ENCODE results near the gene KRT9.

DNA sequence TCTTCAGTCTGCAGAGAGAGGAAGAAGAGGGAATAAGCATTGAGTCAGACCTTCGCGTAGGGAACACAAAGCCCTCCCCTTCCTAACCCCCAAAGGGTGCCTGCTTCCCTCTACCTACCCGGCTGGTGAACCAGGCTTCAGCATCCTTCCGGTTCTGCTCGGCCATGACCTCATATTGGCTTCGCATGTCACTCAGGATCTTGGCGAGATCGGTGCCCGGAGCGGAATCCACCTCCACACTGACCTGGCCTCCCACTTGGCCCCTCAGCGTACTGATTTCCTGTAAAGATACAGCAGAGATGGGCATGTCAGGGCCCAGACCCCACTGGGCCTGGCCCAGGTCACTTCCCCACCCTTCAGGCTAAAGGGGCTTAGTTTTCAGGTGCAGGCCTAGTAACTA is 47.6 kb downstream of the KRT9 start:
- TF ChIP-seq POLR2A (conservative IDR thresholded peaks at IDR 0.05) (no peak), GABPA (tag; conservative IDR thresholded peaks at IDR 0.05; ENCODE audit: low read depth) (no peak), HIVEP1 (CRISPR knock-in tag; IDR thresholded peaks at IDR 0.05) (no peak), CBFA2T2 (conservative IDR thresholded peaks at IDR 0.05) (no peak), YY1 (IDR thresholded peaks at IDR 0.05; ENCODE audit: borderline replicate concordance in 1 of 3, control insufficient read depth in 1 of 3, extremely low read depth in 1 of 3, insufficient read depth in 3 of 3, insufficient read length in 1 of 3, insufficient replicate concordance in 2 of 3, low read depth in 1 of 3, low read length in 2 of 3) (no peak), LARP7 (IDR thresholded peaks at IDR 0.05) (no peak), MAFK (IDR thresholded peaks at IDR 0.05; ENCODE audit: low read length) (no peak)
